ENCODE measurements around the gene OLR1. TPM values are rescaled to one million over a fixed set of nuclear protein-coding genes. Genes with fewer than 3 reads are reported as not detected.

Gene OLR1
- total RNA-seq, 4 donors from 2014 or later: 0.33 to 2.4 (median 0.87) TPM

GRCh38 chr12:10211940-10212738 is 40.2 kb upstream of the OLR1 start:
- DNase-seq: peak; percentile 98 to 99
- 31 to 38% methylated on average over 30 to 40 of the region's 40 CpGs for WGBS, 2 donors
- peaks cover 13 to 14% of the 10 kb centered on the region in 2 donors for H3K4me1 ChIP-seq

GRCh38 chr12:10211101-10211939 is 39.4 kb upstream of the OLR1 start:
- peaks cover 13 to 14% of the 10 kb centered on the region in 2 donors for H3K4me1 ChIP-seq
- DNase-seq: peak in 1 of 2 donors; percentile 22
- TF ChIP-seq POLR2A (IDR thresholded peaks at IDR 0.05): no peak
- no peak for TF ChIP-seq CTCF (IDR thresholded peaks at IDR 0.05)
- 92 to 96% methylated on average over 25 of the region's 25 CpGs for WGBS, 2 donors
- no peaks in the 10 kb centered on the region for H3K36me3 ChIP-seq
- no peak overlapping the region for H3K4me3 ChIP-seq (replicated peaks in 1 of 3)
- H3K27me3 ChIP-seq: no peaks in the 10 kb centered on the region
- H3K9me3 ChIP-seq: no peaks in the 10 kb centered on the region
- peak overlapping the region; percentile 99 to 100 (median 99) for H3K27ac ChIP-seq
- intact Hi-C loops (cut with DNase I): no loop called here

More at GRCh38 chr12:10211940-10212738, 40.2 kb upstream of the OLR1 start:
- Histone ChIP-seq H3K4me3 (replicated peaks in 1 of 3) (peak overlapping the region in 2 of 3 donors; percentile 60 to 75), H3K27me3 (no peaks in the 10 kb centered on the region), H3K9me3 (no peaks in the 10 kb centered on the region), H3K36me3 (no peaks in the 10 kb centered on the region), H3K27ac (peak overlapping the region; percentile 99 to 100 (median 99))
- TF ChIP-seq CTCF (IDR thresholded peaks at IDR 0.05): no peak
- peak in 1 of 2 donors; percentile 92 for TF ChIP-seq POLR2A (IDR thresholded peaks at IDR 0.05)
- intact Hi-C loops (cut with DNase I): no loop called here

GRCh38 chr12:10210225-10210624 is 38.3 kb upstream of the OLR1 start:
- H3K4me1 ChIP-seq: peaks cover 9 to 10% of the 10 kb centered on the region in 2 donors
- no peaks in the 10 kb centered on the region for H3K27me3 ChIP-seq
- intact Hi-C loops (cut with DNase I): no loop called here
- TF ChIP-seq POLR2A (IDR thresholded peaks at IDR 0.05) (no peak), CTCF (IDR thresholded peaks at IDR 0.05) (no peak)
- no peaks in the 10 kb centered on the region for H3K9me3 ChIP-seq
- H3K4me3 ChIP-seq (replicated peaks in 1 of 3): no peak overlapping the region
- no peaks in the 10 kb centered on the region for H3K36me3 ChIP-seq
- 94 to 98% methylated on average over 15 of the region's 15 CpGs for WGBS, 2 donors
- DNase-seq: no peak
- no peak overlapping the region for H3K27ac ChIP-seq

- intact Hi-C loops (cut with DNase I): no loop called here
Observed at GRCh38 chr12:10207136-10207535, 35.2 kb upstream of the OLR1 start.

More at GRCh38 chr12:10207136-10207535, 35.2 kb upstream of the OLR1 start:
- TF ChIP-seq CTCF (IDR thresholded peaks at IDR 0.05): no peak
- TF ChIP-seq POLR2A (IDR thresholded peaks at IDR 0.05): no peak
- 40 to 48% methylated on average over 2 of the region's 2 CpGs for WGBS, 2 donors
- Histone ChIP-seq H3K4me1 (peaks cover 0 to 3% of the 10 kb centered on the region in 2 donors), H3K27me3 (no peaks in the 10 kb centered on the region), H3K36me3 (no peaks in the 10 kb centered on the region), H3K27ac (no peak overlapping the region), H3K9me3 (no peaks in the 10 kb centered on the region), H3K4me3 (replicated peaks in 1 of 3) (no peak overlapping the region)
- DNase-seq: no peak
